DOHH2 (cell line): Measurements from ENCODE around the gene STRN4.

Experiments used
- H3F3A ChIP-seq: fragments of 200-600 bp; sonication (generic), shearing (Covaris generic); 2 replicates; pipeline ENCODE4 v1.6.0; 2016; ENCODE audit warnings: antibody characterized with exemption, mild to moderate bottlenecking; ENCODE audit not compliant: control insufficient read depth, insufficient read depth
- H3K27ac ChIP-seq: fragments of 200-600 bp; sonication (generic); 2 replicates; pipeline ENCODE4 v1.5.1; 2014; ENCODE audit warnings: low read depth, mild to moderate bottlenecking, low read length, moderate library complexity
- H3K27me3 ChIP-seq: fragments of 200-600 bp; sonication (generic); 2 replicates; pipeline ENCODE4 v1.6.1; 2014; ENCODE audit warnings: mild to moderate bottlenecking, low read length, mixed read lengths; ENCODE audit not compliant: control insufficient read depth
- H3K36me3 ChIP-seq: fragments of 200-600 bp; sonication (generic); 2 replicates; pipeline ENCODE4 v1.6.1; 2014; ENCODE audit warnings: mild to moderate bottlenecking, low read length, moderate library complexity, mixed read lengths; ENCODE audit not compliant: control insufficient read depth
- H3K4me1 ChIP-seq: fragments of 200-600 bp; sonication (generic); 2 replicates; pipeline ENCODE4 v1.6.1; 2014; ENCODE audit warnings: mild to moderate bottlenecking, low read length, mixed read lengths; ENCODE audit not compliant: control insufficient read depth
- H3K4me2 ChIP-seq: fragments of 200-600 bp; sonication (generic); 2 replicates; pipeline ENCODE4 v1.6.0; 2014; ENCODE audit warnings: mild to moderate bottlenecking, low read length, moderate library complexity
- H3K4me3 ChIP-seq: fragments of 200-600 bp; sonication (generic); 2 replicates; pipeline ENCODE4 v1.5.1; 2014; ENCODE audit warnings: mild to moderate bottlenecking, low read length, mixed read lengths
- H3K79me2 ChIP-seq: fragments of 200-600 bp; sonication (generic); 2 replicates; pipeline ENCODE4 v1.6.1; 2014; ENCODE audit warnings: mild to moderate bottlenecking, low read length, mixed read lengths; ENCODE audit not compliant: control insufficient read depth
- H3K9me2 ChIP-seq: fragments of 200-600 bp; sonication (generic); replicated peaks from 2 replicates; pipeline ENCODE4 v1.6.1; 2014; ENCODE audit warnings: mild to moderate bottlenecking, low read length, mixed read lengths; ENCODE audit not compliant: control insufficient read depth
- H3K9me3 ChIP-seq: fragments of 200-600 bp; sonication (generic); 2 replicates; pipeline ENCODE4 v1.6.1; 2014; ENCODE audit warnings: antibody characterized with exemption, low read length, mixed read lengths; ENCODE audit not compliant: control insufficient read depth, insufficient read depth
- H4K20me1 ChIP-seq: fragments of 200-600 bp; sonication (generic); 2 replicates; pipeline ENCODE4 v1.6.0; 2014; ENCODE audit warnings: low read depth, mild to moderate bottlenecking, antibody characterized with exemption, low read length, moderate library complexity; ENCODE audit not compliant: control insufficient read depth, insufficient read depth
- CTCF ChIP-seq: fragments of 200-600 bp; sonication (generic); IDR thresholded peaks from one replicate; pipeline ENCODE4 v1.5.1; 2014; ENCODE audit warnings: antibody characterized with exemption, mild to moderate bottlenecking, low read depth, low read length; ENCODE audit not compliant: poor library complexity, severe bottlenecking
- EZH2phosphoT487 ChIP-seq: fragments of 200-600 bp; sonication (generic); IDR thresholded peaks from 2 replicates; pipeline ENCODE4 v1.6.1; 2017; ENCODE audit warnings: borderline replicate concordance, mild to moderate bottlenecking, antibody characterized with exemption, low read length, moderate library complexity, mixed read lengths

STRN4 gene

GRCh38 chr19:46737761-46738171 lies 8.5 kb downstream of the STRN4 start:
- H3K36me3 ChIP-seq: peaks cover 75% of the 10 kb centered on the region
- H3K9me3 ChIP-seq: no peaks in the 10 kb centered on the region
- no peak overlapping the region for H3K4me2 ChIP-seq
- no peaks in the 10 kb centered on the region for H3K4me1 ChIP-seq
- no peak for TF ChIP-seq EZH2phosphoT487
- no peak for TF ChIP-seq CTCF
- no peak overlapping the region for H3K27ac ChIP-seq
- H3K79me2 ChIP-seq: peaks cover 77% of the 10 kb centered on the region
- no peaks in the 10 kb centered on the region for H3F3A ChIP-seq
- H3K4me3 ChIP-seq: no peak overlapping the region
- H3K9me2 ChIP-seq: no peaks in the 10 kb centered on the region
- H4K20me1 ChIP-seq: peaks cover 12% of the 10 kb centered on the region; the same call in 1 of the 2 replicates
- no peaks in the 10 kb centered on the region for H3K27me3 ChIP-seq

GRCh38 chr19:46737298-46737654 lies 9.0 kb downstream of the STRN4 start:
- Histone ChIP-seq H3K4me3 (no peak overlapping the region), H3K9me3 (no peaks in the 10 kb centered on the region), H3K27ac (no peak overlapping the region), H3K4me2 (no peak overlapping the region), H3K36me3 (peaks cover 73% of the 10 kb centered on the region), H3K27me3 (no peaks in the 10 kb centered on the region), H3K4me1 (no peaks in the 10 kb centered on the region), H3F3A (no peaks in the 10 kb centered on the region), H3K9me2 (no peaks in the 10 kb centered on the region), H4K20me1 (peaks cover 9% of the 10 kb centered on the region; the same call in 1 of the 2 replicates), H3K79me2 (peaks cover 73% of the 10 kb centered on the region)
- TF ChIP-seq CTCF: no peak
- no peak for TF ChIP-seq EZH2phosphoT487

GRCh38 chr19:46736531-46737297 lies 9.5 kb downstream of the STRN4 start:
- Histone ChIP-seq H3F3A (no peaks in the 10 kb centered on the region), H3K9me2 (no peaks in the 10 kb centered on the region), H3K27me3 (no peaks in the 10 kb centered on the region), H4K20me1 (peaks cover 6% of the 10 kb centered on the region; the same call in 1 of the 2 replicates), H3K79me2 (peaks cover 70% of the 10 kb centered on the region), H3K36me3 (peaks cover 74% of the 10 kb centered on the region), H3K9me3 (no peaks in the 10 kb centered on the region), H3K4me1 (no peaks in the 10 kb centered on the region), H3K27ac (no peak overlapping the region), H3K4me3 (no peak overlapping the region), H3K4me2 (no peak overlapping the region)
- no peak for TF ChIP-seq EZH2phosphoT487
- no peak for TF ChIP-seq CTCF
